Measurements from ENCODE around the gene RNF38.
"Not testable (repeated sequence)": the region's sequence is repeated elsewhere in the genome, so short reads cannot be mapped to it uniquely, and the experiment has no call there.

Gene RNF38

DNA sequence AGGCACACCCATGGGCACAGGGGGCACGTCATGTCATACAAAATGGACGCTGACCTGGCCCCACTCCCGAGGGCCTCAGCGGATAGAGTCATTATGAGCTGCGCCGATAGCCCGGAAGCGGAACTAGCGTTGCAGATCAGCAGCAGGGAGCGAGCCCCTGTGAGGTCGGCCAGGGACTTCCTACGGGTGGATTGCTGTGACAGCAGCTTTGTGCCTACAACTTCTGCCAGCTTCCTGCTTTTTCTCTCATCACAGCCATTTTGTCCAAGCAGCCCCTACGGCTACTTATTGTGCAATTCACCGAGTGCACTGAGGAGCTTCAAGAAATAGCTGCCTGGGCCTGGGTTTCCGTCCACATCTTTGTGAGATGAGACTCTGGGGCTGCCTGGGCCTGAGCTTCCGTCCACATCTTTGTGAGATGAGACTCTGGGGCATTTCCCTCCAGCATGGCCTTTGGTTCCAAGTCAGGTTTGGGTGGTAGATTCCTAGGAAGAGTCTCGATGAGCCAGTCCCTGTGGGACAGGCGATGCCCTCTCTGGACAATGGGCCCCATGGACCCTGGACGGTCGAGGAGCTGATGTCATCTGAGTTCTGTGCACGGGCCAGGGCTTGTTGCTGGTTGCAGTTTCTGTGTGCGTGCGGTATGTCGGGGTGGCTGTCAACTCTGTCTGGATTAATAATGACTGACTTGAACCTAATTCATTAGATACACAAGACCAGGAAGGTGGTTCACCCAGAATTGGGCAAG lies 74.8 kb downstream of the RNF38 start:
- no peak for DNase-seq

DNA sequence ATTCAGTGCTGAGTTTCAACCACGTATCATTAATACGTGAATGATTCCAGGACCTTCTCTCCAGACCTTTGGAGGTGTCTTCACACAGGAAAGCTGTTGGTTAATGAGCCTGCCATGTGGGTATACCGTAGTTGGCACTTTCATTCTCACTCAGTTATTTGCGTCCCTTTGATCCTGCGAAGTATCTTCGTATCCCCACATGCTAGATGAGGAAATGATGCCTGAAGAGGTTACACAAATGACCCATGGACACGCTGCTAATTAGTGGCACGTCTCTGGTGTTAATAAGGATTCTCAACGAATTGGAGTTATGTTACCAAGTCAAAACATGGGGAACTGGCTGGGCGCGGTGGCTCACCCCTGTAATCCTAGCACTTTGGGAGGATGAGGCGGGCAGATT lies 76.1 kb downstream of the RNF38 start:
- DNase-seq = no peak

DNA sequence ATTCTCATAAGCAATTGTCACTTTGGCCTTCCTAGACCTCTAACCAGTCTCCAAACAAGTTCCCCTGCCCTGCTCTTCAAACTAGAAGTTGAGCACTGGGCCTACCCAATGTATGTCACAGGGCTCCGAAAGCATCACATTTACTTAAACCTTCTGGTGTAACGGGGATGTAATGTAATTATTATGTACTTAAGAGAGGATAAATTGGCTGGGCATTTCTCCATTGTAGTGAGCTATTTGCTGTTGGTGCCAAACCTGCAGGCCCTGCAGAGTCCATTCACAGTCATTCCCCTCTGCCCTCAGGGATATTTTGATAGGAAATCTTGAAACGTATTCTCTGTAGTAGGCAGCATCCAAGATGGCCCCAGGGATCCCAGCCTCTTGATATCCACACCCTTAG lies 77.6 kb downstream of the RNF38 start:
- no peak for DNase-seq

DNA sequence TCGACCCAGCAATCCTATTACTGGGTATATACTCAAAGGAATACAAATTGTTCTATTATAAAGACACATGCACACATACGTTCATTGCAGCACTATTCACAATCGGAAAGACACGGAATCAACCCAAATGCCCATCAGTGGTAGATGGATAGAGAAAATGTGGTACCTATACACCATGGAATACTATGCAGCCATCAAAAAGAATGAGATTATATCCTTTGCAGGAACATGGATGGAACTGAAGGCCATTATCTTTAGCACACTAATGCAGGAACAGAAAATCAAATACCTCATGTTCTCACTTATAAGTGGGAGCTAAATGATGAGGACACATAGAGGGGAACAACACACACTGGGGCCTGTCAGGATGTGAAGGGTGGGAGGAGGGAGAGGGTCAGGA lies 78.2 kb downstream of the RNF38 start:
- not testable (repeated sequence) for DNase-seq

DNA sequence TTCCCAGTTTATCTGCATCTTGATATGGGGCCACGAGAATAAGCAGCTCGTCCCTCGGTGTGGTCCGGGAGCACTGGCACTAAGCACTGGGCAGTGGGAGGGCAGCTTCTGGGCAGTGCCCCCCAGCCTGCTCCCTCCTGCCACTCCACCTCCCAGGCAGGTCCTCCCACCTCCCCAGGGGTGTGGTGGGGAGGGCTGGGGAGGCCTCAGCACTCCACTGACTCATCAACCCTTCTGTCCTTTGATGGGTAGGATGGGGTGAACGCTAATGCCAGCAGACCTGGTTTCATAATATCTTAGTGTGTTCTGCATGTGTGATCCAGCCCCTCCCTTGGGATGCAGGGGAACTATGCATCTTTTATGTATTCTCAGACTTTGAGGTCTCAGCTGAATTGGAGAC lies 79.6 kb downstream of the RNF38 start:
- no peak for DNase-seq

DNA sequence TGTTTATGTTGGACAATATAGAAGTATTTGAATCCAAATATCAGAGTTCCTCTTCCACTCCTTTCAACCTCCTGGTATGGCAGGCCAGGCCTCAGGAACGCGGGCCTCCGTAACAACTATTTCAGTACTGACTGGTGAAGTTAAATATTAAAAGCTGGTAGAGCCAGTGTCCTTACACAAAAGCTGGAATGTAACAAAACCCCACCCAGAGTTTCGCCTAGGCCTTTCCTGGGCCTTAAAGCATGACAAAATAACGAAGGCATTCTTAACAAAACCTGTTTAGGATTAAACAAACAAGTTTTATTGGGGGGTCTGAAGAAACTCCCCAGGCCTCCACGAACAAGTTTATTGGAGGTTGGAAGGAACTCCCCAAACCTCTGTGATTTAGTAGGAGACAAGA lies 80.3 kb downstream of the RNF38 start:
- DNase-seq = no peak

DNA sequence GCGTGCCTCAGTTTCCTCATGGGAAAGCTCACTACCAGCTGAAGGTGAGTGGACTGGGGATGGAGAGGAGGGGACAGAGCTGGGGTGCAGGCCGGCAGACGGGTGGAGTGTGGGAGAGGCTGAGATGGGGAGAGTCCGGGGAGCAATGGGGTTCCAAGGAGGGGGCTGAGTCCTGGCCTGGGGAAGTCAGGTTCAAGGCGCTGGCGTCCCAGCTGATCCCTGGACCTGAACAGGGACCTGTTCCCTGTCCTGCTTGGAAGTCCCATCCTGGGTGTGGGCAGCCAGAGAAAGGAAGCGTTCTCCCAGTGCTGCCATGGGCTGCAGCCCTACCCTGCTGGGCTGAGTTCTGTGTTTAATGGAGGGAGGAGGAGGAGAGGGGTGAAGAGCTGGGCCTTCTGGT lies 80.9 kb downstream of the RNF38 start:
- no peak for DNase-seq

DNA sequence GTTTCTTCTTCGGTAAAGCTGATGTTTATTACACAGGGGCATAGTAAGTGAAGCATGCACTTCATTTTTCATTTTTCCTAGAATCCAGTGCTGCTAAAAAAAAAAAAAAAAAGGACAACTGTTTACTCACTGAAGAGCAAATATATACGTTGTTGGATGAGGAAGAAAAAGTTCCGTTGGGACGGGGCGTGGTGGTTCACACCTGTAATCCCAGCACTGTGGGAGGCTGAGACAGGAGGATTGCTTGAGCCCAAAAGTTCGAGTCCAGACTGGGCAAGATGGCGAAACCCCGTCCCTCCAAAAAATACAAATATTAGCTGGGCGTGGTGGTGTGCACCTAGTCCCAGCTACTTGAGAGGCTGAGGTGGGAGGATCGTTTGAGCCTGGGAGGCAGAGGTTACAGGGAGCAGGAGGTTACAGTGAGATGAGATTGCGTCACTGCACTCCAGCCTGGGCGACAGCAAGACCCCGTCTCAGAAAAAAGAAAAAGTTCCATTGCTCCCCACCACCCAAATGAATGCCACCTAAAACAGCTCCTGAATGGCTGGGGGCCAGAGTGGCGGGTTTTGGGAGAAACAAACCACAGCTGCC lies 81.8 kb downstream of the RNF38 start:
- no peak for DNase-seq

DNA sequence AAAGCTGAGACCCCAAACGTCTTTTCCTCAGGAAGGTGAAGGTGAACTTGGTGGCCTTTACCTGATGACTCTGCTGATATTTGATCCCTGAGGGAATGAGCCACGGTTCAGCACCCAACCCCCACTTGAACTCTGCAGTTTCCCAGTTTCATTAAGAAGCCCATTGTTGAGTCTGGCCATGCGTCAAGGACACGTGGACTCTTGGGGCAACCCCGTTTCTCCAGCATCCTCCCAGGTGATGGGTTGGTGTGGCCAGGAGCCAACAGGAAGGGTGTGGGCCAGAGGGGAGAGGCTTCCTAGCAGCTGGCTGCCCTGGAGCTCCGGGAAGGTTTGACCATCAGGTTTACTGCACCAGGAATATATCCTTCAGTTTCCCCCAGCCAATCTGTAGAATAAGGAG lies 82.3 kb downstream of the RNF38 start:
- DNase-seq = no peak

DNA sequence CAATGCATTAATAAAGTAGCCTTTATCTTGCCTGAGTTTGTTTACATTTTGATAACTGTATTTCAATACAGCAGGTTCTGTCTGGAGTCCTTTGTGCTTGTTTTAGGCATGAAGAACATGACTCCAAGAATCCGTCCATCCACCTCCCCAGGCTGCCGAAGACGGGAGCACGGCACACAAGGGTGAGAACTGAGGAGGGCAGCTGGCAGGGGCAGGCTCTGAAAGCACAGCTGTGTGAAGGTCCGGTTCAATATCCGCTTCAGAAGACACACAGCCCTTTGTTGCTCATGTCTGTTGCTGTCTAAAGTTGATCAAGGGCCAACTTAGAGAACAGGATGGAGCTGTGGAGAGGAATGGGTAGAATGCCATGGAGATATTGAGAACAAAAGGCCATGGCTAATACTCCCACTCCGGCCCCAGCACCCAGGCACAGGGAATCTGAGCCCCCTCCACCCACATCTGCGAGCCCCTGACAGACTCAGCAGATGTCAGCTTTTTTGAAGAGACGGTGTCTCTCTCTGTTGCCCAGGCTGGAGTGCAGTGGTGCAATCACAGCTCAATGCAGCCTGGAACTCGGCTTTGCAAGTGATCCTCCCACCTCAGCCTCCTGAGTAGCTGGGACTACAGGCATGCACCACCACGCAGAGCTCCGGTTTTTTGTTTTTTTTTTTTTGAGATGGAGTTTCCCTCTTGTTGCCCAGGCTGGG lies 83.3 kb downstream of the RNF38 start:
- DNase-seq = no peak

DNA sequence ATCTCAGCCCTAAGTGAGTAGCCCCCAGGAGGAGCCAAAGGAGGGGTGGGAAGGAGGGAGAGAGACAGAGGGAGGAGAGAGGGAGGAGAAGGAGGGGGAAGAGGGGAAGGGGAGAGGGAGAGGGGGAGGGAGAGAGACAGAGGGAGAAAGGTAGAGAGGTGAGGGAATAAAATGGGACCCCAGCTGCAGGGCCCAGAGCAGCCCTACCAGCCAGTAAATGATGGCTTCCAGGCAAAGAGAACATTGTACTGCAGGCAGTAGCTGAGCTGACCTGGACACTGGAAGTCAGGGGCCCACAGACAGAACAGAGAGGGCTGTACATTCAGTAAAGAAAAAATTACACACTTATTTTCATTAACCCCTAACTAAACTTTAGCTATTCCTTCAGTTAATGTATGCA lies 84.0 kb downstream of the RNF38 start:
- no peak for DNase-seq

DNA sequence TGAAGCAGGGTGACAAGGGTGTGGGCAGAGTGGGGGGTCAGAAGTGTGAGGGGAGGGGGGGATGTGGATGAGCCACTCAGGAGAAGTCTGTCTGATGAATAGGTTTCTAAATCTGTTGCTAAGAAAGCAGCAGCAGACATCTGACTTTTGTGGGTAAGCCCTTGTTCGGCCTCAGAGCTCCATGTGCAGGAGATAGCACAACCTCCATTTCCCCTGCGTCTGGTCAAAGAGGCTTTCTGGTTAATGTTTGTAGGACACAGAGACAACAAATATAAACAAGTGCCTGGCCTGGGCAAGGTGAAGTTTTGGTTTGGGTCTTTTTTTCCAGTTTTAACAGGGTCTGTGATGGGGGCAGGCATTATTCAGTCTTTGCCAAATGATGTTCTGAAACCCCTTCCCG lies 84.8 kb downstream of the RNF38 start:
- DNase-seq = no peak

DNA sequence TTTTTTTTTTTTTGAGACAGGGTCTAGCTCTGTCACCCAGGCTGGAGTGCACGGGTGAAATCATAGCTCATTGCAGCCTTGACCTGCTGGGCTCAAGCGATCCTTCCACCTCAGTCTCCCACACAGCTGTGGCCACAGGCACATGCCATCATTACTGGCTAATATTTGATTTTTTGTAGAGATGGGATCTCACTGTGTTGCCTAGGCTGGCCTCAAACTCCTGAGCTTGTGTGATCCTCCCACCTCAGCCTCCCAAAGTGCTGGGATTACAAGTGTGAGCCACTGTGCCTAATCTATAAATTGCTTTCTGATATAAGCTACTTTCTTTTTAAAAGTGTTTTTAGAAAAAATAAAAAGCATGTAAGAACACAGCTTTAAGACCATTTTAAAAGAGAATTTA lies 85.3 kb downstream of the RNF38 start:
- no peak for DNase-seq

DNA sequence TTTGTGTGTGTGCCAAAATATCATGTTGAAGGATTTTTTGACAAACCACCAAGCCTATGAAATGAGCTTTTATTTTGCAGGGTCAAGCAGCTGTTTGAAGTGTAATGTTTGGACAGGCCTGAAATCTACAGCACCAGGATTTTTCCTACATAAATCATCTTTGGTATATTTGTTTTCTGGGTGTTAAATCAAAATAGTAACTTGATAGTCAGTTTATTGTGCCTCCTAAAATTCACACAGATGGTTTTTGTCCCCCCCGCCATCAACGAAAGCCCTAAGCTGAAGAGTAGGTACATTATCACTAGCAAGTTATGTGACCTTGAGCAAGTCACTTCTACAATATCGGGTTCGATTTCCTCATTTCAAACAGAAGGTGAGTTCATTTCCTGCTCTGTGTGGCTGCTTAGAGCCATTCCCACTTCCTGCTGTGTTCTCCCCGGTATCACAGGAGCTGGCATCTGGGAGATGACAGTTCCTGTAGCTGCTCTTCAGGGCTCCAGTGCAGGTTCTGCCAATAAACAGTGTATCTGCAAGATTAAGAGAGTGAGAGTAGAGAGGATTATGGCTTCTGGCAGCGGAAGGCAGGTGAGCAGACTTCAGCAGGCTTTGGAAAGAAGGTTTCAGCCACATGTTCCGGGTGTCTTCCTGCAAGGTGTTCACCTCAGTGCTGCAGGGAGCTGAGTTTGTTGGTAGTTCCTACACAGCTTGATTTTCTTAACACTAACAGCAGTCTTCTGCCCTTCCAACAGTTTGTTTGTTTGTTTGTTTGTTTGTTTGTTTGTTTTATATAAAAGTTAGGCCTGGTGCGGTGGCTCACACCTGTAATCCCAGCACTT lies 93.4 kb downstream of the RNF38 start:
- no peak for DNase-seq

DNA sequence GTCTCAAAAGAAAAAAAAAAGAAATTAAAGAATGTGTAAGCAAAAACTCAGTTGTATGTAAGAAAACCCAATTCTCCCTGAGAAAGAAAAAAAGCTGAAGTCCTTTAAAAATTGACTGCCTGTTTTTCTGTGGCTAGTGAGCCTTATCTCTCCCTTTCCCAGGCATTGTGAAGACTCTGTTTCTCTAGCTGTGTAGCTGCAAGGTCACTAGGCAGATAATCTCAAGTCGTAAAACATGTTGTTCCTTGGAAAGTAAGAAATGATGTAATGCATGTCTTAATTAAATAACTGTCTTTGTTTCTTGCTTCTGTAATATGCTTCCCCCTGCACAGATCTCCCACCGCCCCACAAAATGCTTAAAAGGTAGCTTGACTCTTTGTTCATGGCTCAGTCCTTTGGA lies 95.7 kb downstream of the RNF38 start:
- not testable (repeated sequence) for DNase-seq

DNA sequence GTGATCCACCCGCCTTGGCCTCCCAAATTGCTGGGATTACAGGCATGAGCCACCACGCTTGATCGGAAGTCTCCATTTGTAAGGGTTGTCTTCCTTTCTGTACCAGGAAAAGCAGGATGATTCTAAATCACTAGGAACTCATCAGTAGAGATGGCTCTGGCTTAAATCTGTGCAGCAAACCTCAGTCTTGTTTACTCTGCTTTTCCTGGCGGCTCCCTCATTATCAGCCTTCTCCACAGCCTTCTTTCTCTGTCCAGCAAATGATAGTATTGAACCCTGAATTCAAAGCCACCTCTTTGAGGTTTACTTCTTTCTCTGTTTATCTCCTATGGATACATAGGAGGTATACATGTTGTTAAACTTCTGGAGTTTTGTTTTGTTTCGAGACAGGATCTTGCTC lies 98.8 kb downstream of the RNF38 start:
- DNase-seq = no peak

DNA sequence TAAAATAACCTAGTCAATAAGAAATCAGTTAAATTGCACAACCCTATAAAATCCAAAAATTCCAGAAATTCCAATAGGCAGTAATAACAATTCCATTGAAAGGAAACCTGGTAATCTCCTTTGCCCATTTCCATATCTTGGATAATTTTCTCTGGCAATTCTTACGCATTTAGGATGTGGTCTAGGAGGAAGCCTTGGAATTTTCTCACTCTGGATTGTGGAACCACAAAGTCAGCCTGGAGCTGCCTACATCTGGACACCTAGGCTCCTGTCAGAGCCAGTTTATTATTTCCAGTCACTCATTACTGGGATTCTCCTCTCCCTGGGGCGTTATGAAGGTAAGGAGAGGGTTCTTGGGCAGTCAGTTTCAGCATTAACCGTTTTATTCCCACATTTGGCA lies 101.5 kb downstream of the RNF38 start:
- DNase-seq = no peak

DNA sequence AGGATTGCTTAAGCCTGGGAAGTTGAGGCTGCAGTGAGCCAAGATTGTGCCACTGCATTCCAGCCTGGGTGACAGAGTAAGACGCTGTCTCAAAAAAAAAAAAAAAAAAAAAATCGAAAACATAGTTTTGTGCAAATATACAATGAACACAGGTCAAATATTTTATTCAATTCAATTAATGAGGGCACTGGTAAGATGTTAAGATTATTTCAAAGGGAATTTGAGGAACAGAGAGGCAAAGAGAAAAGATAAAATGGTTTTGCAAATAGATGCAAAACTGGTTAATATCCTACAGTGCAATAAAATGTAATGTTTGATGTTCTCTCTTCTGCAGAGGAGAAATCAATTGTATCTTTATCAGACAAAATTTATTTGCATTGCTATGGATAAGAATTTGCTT lies 102.3 kb downstream of the RNF38 start:
- DNase-seq = no peak

DNA sequence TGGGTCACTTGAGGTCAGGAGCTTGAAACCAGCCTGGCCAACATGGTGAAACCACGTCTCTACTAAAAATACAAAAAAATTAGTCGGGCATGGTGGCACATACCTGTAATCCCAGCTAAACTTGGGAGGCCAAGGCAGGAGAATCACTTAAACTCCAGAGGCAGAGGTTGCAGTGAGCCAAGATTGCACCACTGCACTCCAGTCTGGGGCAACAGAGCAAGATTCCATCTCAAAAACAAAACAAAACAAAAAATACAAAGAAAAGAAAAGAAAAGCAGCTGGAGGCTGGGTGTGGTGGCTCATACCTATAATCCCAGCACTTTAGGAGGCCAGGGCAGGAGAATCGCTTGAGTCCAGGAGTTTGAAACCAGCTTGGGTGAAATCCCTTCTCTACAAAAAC lies 105.1 kb downstream of the RNF38 start:
- not testable (repeated sequence) for DNase-seq

DNA sequence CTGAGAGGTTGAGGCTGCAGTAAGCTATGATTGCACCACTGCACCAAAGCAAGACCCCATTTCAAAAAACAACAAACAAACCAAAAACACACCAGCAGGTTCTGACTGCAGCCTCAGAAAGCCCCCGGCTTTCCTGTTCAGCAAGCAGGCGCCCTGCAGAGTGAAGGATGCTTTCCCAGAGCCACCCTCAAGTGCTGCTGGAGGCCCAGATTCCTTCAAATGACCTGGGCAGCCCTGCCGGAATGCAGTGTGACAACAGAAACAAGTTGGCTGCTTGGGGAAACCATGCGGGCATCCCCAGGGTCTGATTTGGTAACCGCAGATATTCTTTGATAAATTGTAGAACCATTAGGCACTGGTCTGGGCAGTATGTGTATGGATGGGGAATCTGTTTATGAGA lies 106.2 kb downstream of the RNF38 start:
- DNase-seq = no peak

DNA sequence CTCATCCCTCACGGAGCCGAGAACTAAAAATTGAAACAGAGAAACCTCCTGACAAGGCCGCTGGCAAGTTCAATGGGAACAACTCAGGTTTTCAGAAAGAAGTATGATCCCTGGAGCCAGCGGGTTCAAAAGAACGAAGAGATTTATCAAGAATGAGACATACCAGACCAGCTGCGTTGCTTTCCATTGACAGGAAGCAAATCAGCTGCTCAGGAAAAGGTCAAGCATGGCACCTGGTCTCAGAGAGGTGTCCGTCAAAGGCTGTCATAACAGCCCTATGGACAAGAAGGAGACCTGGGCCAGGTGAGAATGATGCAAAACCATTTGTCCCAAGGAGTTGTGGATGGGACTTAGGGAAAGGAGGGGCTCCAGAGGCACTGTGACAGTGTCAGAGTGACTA lies 106.9 kb downstream of the RNF38 start:
- DNase-seq = no peak

DNA sequence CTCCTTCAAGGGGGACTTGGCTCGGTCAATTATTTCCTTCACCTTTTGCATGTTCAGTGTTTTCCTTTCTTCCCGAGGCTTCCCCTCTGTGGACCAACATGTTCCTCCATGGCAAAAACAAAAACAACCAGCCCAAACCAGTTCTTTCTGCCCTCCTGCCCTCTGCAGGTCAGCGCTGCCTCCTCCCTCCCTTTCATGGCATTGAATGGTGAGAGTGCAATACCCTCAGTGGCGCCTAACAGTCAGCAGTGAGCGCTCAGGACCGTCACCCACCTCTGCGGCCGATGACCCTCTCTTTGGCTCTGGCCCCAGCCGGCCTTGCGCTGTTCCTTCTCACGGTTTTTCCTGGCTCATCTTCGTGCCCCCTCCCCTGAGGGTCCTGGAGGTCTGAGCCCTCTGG lies 107.4 kb downstream of the RNF38 start:
- no peak for DNase-seq

DNA sequence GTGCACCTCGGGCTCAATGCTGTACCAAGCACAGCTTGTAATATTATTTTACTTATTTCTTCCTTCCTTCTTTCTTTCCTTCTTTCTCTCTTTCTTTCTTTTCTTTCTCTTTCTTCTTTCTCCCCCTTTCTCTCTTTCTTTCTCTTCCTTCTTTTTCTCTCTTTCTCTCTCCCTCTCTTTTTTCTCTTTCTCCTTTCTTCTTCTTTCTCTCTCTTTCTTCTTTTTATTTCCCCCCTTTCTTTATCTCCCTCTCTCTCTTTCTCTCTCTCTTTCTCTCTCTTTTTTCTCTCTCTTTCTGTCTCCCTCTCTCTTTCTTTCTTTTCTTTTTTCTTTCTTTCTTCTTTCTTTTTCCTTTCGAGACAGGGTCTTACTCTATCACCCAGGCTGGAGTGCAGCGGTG lies 109.1 kb downstream of the RNF38 start:
- no peak for DNase-seq

Measured in activated CD4-positive, alpha-beta T cell treated with anti-CD3 and anti-CD28 coated beads, Interleukin-2, amount 50 U/mL, for 4 hours (primary cell).